Measurements from ENCODE around the gene AIMP1.
A peak's percentile ranks its signal among the peaks of the same experiment; 100 is the strongest.
"Not testable (repeated sequence)": the region's sequence is repeated elsewhere in the genome, so short reads cannot be mapped to it uniquely, and the experiment has no call there.

Gene AIMP1

GRCh38 chr4:106347167-106347566 lies 30.8 kb downstream of the AIMP1 start:
- DNase-seq, result no peak

GRCh38 chr4:106351016-106351415 lies 34.7 kb downstream of the AIMP1 start:
- DNase-seq, result no peak

- no peak for DNase-seq
Measured at GRCh38 chr4:106353786-106354185, 37.4 kb downstream of the AIMP1 start.

- peak in 1 of 51 donors; percentile 1 for DNase-seq
Measured at GRCh38 chr4:106355193-106355592, 38.8 kb downstream of the AIMP1 start.

- DNase-seq, result no peak
Measured at GRCh38 chr4:106358899-106359298, 42.5 kb downstream of the AIMP1 start.

- no peak for DNase-seq
Measured at GRCh38 chr4:106362086-106362825, 45.9 kb downstream of the AIMP1 start.

GRCh38 chr4:106364282-106364681 lies 47.9 kb downstream of the AIMP1 start:
- DNase-seq, result no peak

- DNase-seq, result no peak
Measured at GRCh38 chr4:106365613-106366012, 49.3 kb downstream of the AIMP1 start.

- no peak for DNase-seq
Measured at GRCh38 chr4:106366026-106366425, 49.7 kb downstream of the AIMP1 start.

- DNase-seq, result no peak
Measured at GRCh38 chr4:106367072-106367471, 50.7 kb downstream of the AIMP1 start.

- DNase-seq, result no peak
Measured at GRCh38 chr4:106368678-106369077, 52.3 kb downstream of the AIMP1 start, which contains the start of gene GIMD1. GIMD1 (minus strand) TSS chr4:106368778; CDS start chr4:106367435, 1,343 bp downstream.

GRCh38 chr4:106369456-106370060 lies 53.2 kb downstream of the AIMP1 start:
- DNase-seq, result peak in 6 of 51 donors; percentile 0 to 18 (median 2)

- no peak for DNase-seq
Measured at GRCh38 chr4:106370214-106370613, 53.9 kb downstream of the AIMP1 start.

GRCh38 chr4:106371161-106371560 lies 54.8 kb downstream of the AIMP1 start:
- DNase-seq, result no peak

GRCh38 chr4:106373026-106373425 lies 56.7 kb downstream of the AIMP1 start:
- no peak for DNase-seq

- no peak for DNase-seq
Measured at GRCh38 chr4:106380179-106380578, 63.8 kb downstream of the AIMP1 start.

GRCh38 chr4:106384878-106385277 lies 68.5 kb downstream of the AIMP1 start:
- DNase-seq, result no peak

GRCh38 chr4:106385853-106386393 lies 69.6 kb downstream of the AIMP1 start:
- DNase-seq, result no peak

- no peak for DNase-seq
Measured at GRCh38 chr4:106395582-106395981, 79.2 kb downstream of the AIMP1 start.

GRCh38 chr4:106398898-106399297 lies 82.5 kb downstream of the AIMP1 start:
- DNase-seq, result not testable (repeated sequence)

All from hypothalamus (tissue), 51 donors.